ENCODE measurements around the gene SH2D6.
"Not testable (repeated sequence)": the region's sequence is repeated elsewhere in the genome, so short reads cannot be mapped to it uniquely, and the experiment has no call there.

DNA sequence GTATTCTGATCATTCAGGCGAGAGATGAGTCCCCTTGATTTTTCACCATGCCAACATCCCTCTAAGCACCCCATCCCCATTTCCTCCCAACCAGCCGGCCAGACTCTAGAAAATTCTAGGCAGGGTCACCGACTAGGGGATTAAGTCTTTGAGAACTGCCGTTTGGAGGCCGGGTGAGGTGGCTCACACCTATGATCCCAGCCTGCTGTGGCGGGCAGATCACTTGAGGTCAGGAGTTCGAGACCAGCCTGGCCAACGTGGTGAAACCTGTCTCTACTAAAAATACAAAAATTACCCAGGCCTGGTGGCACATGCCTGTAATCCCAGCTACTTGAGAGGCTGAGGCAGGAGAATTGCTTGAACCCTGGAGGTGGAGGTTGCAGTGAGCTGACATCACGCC lies 21.1 kb downstream of the SH2D6 start:
- TF ChIP-seq, protein P1, sequence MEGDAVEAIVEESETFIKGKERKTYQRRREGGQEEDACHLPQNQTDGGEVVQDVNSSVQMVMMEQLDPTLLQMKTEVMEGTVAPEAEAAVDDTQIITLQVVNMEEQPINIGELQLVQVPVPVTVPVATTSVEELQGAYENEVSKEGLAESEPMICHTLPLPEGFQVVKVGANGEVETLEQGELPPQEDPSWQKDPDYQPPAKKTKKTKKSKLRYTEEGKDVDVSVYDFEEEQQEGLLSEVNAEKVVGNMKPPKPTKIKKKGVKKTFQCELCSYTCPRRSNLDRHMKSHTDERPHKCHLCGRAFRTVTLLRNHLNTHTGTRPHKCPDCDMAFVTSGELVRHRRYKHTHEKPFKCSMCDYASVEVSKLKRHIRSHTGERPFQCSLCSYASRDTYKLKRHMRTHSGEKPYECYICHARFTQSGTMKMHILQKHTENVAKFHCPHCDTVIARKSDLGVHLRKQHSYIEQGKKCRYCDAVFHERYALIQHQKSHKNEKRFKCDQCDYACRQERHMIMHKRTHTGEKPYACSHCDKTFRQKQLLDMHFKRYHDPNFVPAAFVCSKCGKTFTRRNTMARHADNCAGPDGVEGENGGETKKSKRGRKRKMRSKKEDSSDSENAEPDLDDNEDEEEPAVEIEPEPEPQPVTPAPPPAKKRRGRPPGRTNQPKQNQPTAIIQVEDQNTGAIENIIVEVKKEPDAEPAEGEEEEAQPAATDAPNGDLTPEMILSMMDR (IDR thresholded peaks at IDR 0.05; ENCODE audit: low read length), result not testable (repeated sequence)
- not testable (repeated sequence) for TF ChIP-seq EZH2 (optimal IDR thresholded peaks at IDR 0.05; ENCODE audit: low read depth, low read length)

Data from MM.1S (cell line).